Psoas muscle (tissue), 8 donors: ENCODE results near the gene DSE. TPM values are rescaled to one million over a fixed set of nuclear protein-coding genes. Genes with fewer than 3 reads are reported as not detected.

Experiments used
- ATAC-seq, 4 donors: fragments of 200-7000 bp; cut with Tn5 transposase; one replicate each; pipeline ENCODE4 v1.9.1; 2020; ENCODE audit warnings: moderate library complexity in 3 of 4, mild to moderate bottlenecking in 2 of 4
- DNase-seq, 2 donors: peaks; one replicate each; pipeline ENCODE4 v3.0.0-alpha.2; 2020
- H3K27ac ChIP-seq: fragments of 200-600 bp; one replicate; pipeline ENCODE4 v1.8.0; 2022
- H3K27me3 ChIP-seq, 3 donors: fragments of 200-600 bp in 1 of 3; one replicate each; pipeline versions ENCODE4 v1.6.1 to v1.8.0; 2013 to 2022; ENCODE audit warnings: low read length in 2 of 3, mild to moderate bottlenecking in 2 of 3, moderate library complexity in 1 of 3; ENCODE audit not compliant: insufficient read depth in 3 of 3
- H3K36me3 ChIP-seq, 2 donors: fragments of 200-600 bp in 1 of 2; one replicate each; pipeline versions ENCODE4 v1.6.1 to v1.8.0; 2013 to 2022; ENCODE audit warnings: low read depth in 1 of 2, mild to moderate bottlenecking in 1 of 2, moderate library complexity in 1 of 2; ENCODE audit not compliant: insufficient read depth in 1 of 2
- H3K4me1 ChIP-seq: fragments of 200-600 bp; one replicate; pipeline ENCODE4 v1.8.0; 2022
- H3K4me3 ChIP-seq: fragments of 200-600 bp; one replicate; pipeline ENCODE4 v1.8.0; 2022; ENCODE audit warnings: mild to moderate bottlenecking
- H3K9me3 ChIP-seq: fragments of 200-600 bp; one replicate; pipeline ENCODE4 v1.8.0; 2022
- WGBS, 3 donors: extraction: QIAGEN DNeasy Blood & Tissue Kit; methylation state at CpG; one replicate each; pipeline versions ENCODE4 v1.1.6 to v1.1.7; 2013; 5-methylcytosine and 5-hydroxymethylcytosine counted together
- intact Hi-C, 2 donors: fragments of 100-400 bp; cut with DNase I; formaldehyde crosslinking; loops; one replicate each; pipeline versions ENCODE4 v1.11.0 to v1.14.2; 2022
- polyA plus RNA-seq, 3 donors: library from polyadenylated mRNA; stranded (reverse); fragments of 200-250 nt; gene quantifications; one replicate each; pipeline ENCODE4 v1.2.3, GENCODE V29; 2013
- total RNA-seq, 4 donors: library from RNA; stranded (reverse); fragmentation: NEBNext Ultra II Directional in 2 of 4; extraction: Animal tissue kit (Norgen Biotek cat#: 25700) in 2 of 4; gene quantifications; one replicate each; pipeline versions ENCODE4 v1.2.1 to v1.2.4, GENCODE V29; 2021 to 2023
- TF ChIP-seq, protein P1 (sequence below): fragments of 200-600 bp; IDR thresholded peaks from one replicate; pipeline ENCODE4 v1.8.0; 2022; ENCODE audit warnings: antibody characterized with exemption
- donor health status: healthy with polysubstance abuse.
- donor health status: DM: no; HTN: no; CAD: no; lungs with moderate emphysema.
- donor health status: Bipolar disorder and iron deficiency.
- donor health status: healthy.
- donor health status: DM: yes; HTN: yes; CAD: no.
- donor health status: DM: no; HTN: no; CAD: no.
- donor health status: DM: no; HTN: no; CAD: no.
- donor health status: DM: yes; HTN: yes; CAD: no.

Gene DSE
- total and polyA plus RNA-seq, 7 donors = 2.3 to 26.7 (median 9.6) TPM

DNA sequence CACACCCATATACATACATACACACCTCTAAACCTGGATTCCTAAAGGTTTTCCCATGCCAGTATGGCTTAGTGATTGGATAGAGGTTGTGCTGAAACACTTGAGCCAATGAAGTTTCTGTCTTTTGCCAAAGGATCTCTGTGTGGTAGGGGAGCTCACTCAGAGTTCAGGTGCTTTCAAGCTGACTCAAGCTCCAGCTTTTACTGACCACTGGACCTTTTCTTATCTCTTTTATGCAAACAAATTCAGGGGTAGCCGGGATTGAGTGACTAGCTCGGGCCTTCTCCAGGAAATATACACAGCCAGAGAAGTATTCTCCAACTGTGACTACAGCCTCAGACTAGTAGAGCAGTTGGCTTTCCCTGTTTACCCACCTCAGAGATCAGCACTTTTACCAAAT is 21.5 kb upstream of the DSE start:
- Histone ChIP-seq H3K9me3 (no peaks in the 10 kb centered on the region), H3K36me3 (no peaks in the 10 kb centered on the region), H3K4me1 (no peaks in the 10 kb centered on the region), H3K27me3 (no peaks in the 10 kb centered on the region), H3K27ac (no peak overlapping the region), H3K4me3 (no peak overlapping the region)
- DNase-seq = no peak
- no peak for ATAC-seq
- 40 to 70% (median 68%) methylated on average over 2 of the region's 2 CpGs for WGBS, 3 donors
- TF ChIP-seq, protein P1, sequence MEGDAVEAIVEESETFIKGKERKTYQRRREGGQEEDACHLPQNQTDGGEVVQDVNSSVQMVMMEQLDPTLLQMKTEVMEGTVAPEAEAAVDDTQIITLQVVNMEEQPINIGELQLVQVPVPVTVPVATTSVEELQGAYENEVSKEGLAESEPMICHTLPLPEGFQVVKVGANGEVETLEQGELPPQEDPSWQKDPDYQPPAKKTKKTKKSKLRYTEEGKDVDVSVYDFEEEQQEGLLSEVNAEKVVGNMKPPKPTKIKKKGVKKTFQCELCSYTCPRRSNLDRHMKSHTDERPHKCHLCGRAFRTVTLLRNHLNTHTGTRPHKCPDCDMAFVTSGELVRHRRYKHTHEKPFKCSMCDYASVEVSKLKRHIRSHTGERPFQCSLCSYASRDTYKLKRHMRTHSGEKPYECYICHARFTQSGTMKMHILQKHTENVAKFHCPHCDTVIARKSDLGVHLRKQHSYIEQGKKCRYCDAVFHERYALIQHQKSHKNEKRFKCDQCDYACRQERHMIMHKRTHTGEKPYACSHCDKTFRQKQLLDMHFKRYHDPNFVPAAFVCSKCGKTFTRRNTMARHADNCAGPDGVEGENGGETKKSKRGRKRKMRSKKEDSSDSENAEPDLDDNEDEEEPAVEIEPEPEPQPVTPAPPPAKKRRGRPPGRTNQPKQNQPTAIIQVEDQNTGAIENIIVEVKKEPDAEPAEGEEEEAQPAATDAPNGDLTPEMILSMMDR = no peak
- intact Hi-C loops = no loop called here

DNA sequence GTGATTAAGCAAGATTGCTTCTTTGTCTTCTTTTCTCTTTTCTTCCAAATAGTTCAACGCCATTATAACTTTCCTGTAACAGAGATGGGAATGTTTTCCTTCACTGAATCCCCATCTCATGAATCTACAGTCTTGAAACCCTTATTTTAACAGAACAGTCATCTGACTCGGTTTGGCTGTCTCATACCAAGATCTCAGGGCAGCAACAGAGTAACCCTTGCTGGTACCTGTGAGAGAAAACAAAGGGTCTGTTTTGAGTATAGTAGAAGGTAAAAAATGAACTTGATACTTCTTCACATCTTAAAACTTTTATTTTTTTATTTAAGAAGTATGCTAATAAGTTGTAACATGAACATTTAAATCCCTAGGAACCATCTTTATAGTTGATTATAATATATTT is 19.6 kb upstream of the DSE start:
- TF ChIP-seq, protein P1 = no peak
- 63 to 69% (median 67%) methylated on average over 2 of the region's 2 CpGs for WGBS, 3 donors
- DNase-seq = no peak
- intact Hi-C loops = no loop called here
- Histone ChIP-seq H3K4me3 (no peak overlapping the region), H3K27ac (no peak overlapping the region), H3K27me3 (no peaks in the 10 kb centered on the region), H3K36me3 (no peaks in the 10 kb centered on the region), H3K4me1 (no peaks in the 10 kb centered on the region), H3K9me3 (no peaks in the 10 kb centered on the region)
- ATAC-seq = no peak

DNA sequence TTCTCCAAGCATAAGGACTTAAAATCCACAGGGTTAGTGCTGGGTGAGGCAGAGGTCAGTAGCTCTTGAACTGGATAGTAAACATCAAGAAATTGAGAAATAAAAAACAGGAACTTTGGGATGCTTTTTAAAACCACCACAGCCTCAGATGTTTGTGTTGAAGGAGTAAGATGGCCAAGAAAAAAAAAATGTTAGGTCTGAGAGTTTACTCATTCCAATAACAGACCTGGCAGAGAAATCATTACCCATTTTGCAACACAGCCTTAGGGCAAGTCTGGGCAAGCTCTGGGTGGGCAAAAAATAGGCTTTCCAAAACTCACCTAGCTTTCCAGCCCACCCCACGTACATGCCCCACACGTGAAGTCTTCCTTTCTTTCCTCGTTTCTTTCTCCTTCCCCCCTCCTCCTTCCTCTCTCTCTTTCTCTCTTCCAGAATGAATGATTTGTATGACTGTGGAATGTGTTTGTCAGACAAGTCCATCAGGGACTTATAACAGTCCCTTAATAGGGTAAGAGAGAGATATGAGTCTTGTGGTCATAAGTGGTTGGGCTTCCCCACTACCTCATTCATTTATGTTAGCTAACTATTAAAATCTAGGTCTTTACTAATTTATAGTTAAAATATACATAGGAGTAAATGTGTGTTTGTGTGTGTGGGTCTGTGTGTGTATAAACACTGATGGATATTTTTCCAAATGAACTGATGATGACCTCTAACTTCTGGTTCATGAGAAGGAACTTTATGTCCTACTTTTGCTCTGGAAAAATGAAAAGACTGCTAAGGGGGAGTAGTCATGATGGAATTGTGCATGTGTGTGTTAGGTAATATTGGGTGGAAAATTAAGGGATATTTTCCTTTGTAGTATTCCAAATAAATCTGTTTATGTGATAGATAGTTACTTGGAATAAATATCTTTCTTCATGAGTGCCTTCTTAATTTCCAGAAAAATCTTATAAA is 18.0 kb upstream of the DSE start:
- TF ChIP-seq, protein P1 = no peak
- WGBS, 3 donors = 58 to 67% (median 61%) methylated on average over 3 of the region's 3 CpGs
- H3K9me3 ChIP-seq = no peaks in the 10 kb centered on the region
- H3K4me3 ChIP-seq = no peak overlapping the region
- no peaks in the 10 kb centered on the region for H3K27me3 ChIP-seq
- no peak overlapping the region for H3K27ac ChIP-seq
- peak in 3 of 4 donors; percentile 46 to 79 (median 57) for ATAC-seq
- no peaks in the 10 kb centered on the region for H3K36me3 ChIP-seq
- no peaks in the 10 kb centered on the region for H3K4me1 ChIP-seq
- DNase-seq = no peak
- intact Hi-C loops = no loop called here

DNA sequence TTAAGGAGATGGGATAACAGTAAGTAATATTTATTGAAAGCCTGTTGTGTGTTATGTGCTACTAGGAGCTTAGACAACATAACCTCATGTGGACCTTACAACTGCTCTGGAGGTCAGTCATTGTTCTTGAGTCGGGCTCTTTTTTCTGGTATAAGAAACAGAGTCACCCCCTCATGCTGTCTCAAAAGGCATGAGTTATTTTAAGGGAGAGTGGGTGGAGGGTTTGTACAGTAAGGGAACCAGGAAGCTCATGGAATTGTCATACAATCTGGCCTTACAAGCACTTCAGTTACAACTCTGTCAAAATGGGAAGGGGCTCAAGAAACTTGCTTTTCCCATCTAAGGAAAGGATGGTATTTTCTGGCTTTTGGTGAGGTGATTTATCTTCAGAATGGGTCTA is 16.5 kb upstream of the DSE start:
- DNase-seq = no peak
- intact Hi-C loops = no loop called here
- Histone ChIP-seq H3K9me3 (no peaks in the 10 kb centered on the region), H3K4me1 (no peaks in the 10 kb centered on the region), H3K36me3 (no peaks in the 10 kb centered on the region), H3K27me3 (no peaks in the 10 kb centered on the region), H3K27ac (no peak overlapping the region), H3K4me3 (no peak overlapping the region)
- TF ChIP-seq, protein P1 = no peak
- no peak for ATAC-seq
- 62 to 86% (median 67%) methylated on average over 1 of the region's 1 CpG for WGBS, 3 donors
